Measurements from ENCODE around the gene B4GALT5.
"Not testable (repeated sequence)": the region's sequence is repeated elsewhere in the genome, so short reads cannot be mapped to it uniquely, and the experiment has no call there.

B4GALT5 gene

DNA sequence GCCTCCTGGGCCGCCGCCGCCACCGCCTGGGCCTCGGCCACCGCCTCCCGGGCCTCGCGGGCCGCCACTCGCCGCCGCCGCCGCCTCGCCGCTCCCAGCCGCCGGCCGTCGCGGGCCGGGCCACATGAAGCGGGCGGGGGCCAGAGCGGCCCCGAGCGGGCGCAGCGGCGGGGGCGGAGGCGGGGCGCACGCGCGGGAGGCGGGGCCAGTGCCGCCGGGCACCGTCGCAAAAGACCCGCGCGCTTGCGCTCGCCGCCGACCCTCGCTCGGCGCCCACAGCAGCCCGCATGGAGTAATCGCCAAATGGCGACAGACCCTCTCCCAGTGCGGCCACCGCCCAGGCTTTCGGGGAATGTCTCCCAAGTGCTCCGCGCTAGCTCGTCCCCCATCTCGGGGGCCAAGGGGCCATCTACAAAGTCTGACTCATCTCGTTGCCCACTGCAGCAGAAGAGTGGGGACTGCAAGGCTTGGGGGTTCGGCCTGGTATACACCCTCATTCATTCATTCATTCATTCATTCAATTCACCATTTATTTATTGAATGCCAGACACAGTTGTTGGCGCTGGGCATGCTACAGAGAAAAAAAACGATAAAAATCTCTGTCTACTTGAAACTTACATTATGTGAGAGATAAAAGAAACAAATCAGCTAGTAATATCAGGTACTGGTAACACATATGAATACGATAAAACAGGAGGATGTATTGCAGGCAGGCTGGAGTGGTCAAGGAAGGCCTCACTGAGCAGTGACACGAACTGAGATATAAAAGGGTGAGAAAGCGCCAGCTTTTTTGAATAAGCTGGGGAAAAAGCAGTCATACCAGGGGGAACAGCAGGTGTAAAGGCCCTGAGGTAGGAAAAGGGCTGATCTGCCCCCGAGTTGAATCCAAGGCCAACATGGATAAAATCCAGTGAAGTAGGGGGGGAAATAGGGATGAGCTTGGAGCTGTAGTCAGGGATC lies at the start of gene B4GALT5:
Gene B4GALT5 (minus strand): TSS at position 126 of the 960 bp plus-strand sequence. CDS start 188 bp downstream, outside the sequence.
- DNase-seq, result peak; percentile 81

GRCh38 chr20:49762940-49763766 lies 49.5 kb upstream of the B4GALT5 start:
- DNase-seq, result no peak

DNA sequence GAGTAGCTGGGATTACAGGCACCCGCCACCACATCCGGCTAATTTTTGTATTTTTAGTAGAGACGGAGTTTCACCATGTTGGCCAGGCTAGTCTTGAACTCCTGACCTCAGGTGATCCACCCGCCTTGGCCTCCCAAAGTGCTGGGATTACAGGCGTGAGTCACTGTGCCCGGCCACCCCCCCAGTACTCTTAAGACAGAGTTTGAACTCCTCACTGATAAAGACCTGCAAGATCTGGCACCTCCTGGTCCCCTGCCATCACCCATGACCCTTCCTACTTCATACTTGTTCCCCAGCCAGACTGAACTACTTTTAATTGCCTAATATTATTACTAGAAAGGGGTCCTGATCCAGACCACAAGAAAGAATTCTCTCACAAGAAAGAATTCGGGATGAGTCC lies 48.2 kb upstream of the B4GALT5 start:
- not testable (repeated sequence) for DNase-seq

GRCh38 chr20:49759266-49759950 lies 45.7 kb upstream of the B4GALT5 start:
- no peak for DNase-seq

DNA sequence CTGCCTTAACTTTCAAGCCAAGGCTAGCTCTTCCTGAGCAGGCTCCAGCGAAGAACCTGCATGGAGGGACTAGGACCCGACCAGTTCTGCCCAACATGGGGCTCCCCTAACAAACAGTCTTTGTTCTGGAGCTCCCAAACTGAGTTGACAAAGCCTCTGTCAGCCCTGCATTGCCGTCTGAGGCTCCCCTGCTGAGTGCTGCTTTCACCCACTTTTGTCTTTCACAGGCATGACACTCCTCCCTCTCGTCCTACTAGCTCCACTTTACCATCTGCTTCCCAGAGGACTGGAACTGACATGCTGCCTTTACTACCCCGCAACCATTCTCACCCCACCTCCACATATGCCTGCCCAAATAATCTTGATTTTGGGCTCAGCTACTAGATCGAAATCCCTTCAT lies 45.1 kb upstream of the B4GALT5 start:
- peak; percentile 28 for DNase-seq

GRCh38 chr20:49757597-49757996 lies 43.9 kb upstream of the B4GALT5 start:
- DNase-seq, result no peak

- no peak for DNase-seq
Measured at GRCh38 chr20:49756241-49756640, 42.6 kb upstream of the B4GALT5 start.

- DNase-seq, result no peak
Measured at GRCh38 chr20:49754596-49754995, 40.9 kb upstream of the B4GALT5 start.

- DNase-seq, result no peak
Measured at GRCh38 chr20:49753133-49753532, 39.5 kb upstream of the B4GALT5 start.

DNA sequence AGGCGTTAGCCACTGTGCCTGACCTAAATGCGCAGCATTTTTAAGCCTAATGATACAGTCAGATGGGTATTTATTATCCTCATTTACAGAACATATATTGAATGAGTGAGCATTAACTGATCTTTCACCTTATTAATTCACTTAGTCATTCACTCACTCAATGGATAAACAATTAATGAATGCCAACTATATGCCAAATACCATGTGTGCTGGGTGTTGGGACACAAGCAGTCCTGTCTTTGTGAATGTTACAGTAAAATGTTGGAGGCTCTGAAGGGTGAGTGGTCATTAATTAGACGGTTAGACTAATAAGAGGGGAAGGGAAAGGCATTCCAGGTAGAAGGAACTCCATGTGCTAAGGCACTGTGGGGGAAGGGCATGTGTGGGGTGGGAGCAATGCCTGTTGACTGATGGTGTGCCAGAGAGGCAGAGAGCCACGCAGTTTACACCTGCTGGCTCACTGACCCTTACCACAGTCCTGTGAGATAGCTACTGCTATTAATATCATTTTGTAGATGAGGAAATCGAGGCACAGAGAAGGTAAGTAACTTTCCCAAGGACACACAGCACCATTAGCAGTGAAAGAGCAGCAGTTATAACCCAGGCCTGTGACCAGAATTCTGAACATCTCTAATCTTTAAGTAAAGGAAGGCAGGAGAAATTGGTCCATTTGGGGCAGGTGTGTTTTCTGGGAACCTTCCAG lies 38.7 kb upstream of the B4GALT5 start:
- no peak for DNase-seq

DNA sequence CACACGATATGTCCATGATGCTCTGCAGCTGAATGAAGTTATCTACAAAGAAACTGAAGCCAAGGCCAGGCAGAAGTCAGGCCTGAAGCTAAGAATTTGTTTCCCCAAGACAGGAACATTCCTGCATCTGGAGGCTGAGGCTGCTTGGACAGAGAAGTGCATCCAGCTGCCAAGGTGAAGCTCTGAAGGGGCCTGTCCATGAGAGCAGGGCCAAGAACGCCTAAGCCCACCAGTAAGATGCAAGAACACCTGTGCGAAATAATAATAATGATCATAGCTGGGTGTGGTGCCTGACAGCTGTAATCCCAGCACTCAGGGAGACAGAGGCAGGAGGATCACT lies 37.7 kb upstream of the B4GALT5 start:
- no peak for DNase-seq

GRCh38 chr20:49750611-49751396 lies 37.1 kb upstream of the B4GALT5 start:
- DNase-seq, result no peak

DNA sequence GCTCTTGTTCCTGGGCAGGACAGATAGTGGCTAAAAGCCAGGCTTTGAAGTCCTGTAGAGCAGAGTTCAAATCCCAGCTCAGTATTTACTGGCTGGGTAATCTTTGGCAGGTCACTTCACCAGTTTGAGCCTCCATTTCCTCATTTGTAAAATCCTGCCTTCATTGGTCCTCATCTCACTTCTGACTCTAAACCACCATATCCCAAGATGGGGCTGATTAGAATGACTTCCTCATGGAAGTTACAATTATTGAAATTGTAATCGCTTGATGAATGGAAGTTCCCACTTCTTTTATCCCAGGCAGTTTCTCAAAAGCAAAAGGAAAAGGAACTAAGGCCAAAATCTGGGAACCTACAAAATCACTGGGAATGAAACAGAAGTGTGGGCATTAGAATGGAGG lies 35.9 kb upstream of the B4GALT5 start:
- DNase-seq, result no peak

DNA sequence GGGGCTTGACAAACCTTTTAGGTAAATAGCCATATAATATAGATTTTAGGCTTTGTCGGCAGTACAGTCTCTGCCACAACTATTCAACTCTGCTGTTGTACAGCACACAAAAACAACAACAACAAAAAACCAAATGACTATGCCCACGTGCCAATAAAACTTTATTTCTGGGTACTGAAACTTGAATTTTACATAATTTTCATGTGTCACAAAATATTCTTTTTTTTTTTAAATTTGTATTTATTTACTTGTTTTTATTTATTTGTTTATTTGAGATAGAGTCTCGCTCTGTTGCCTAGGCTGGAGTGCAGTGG lies 34.8 kb upstream of the B4GALT5 start:
- DNase-seq, result no peak

DNA sequence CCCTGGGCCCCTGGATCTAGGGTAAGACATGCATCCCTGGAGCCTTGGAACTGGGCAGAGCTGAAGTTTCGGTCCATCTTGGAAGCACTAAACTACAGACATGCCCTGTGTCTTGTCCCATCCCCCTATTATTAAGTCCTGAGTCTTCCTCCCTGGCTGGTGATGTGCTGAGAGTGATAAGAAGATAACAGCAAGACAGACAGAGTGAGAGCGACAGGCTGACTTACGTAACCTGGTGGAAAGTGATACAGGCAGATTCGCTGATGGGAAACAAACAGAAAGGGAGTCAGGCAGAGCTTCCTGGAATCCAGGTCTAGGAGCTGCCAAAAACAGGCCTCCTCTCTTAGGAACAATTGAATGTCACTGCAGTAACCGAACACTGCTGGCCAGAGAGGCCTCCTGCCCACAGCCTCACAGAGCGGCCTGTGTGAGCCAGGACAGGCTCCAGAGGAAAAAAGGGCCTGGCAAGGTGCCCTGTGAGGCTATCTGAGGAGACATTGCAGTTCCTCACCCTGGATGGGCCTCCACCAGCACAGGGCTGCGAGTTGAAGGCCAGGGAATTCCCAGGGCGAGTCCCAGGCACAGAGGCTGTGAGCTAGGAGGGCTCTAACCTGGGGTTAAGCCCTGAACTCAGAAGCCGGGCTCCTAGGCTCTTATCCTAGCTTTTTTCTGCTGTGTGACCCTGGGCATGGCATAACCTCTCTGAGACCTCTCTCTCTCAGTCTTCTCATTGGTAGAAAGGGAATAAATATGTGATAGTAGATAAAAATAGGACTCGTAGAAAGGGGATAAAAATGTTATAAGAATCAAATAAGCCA lies 34.2 kb upstream of the B4GALT5 start:
- DNase-seq, result no peak

DNA sequence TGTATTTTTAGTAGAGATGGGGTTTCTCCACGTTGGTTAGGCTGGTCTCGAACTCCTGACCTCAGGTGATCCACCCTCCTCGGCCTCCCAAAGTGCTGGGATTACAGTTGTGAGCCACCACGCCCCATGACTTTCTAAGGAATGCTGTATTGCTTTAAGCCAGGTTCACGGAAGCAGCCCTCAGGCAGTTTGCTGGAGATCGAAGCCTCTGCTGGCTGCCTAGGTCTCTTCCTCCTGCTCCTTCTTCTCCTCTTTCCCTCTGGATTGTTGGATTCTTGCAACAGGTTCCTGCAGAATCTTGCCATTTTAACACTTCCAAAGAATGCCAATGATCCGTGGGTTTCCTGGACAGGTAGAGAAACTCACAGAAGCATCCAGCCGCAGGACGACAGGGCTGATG lies 29.3 kb upstream of the B4GALT5 start:
- no peak for DNase-seq

- no peak for DNase-seq
Measured at GRCh38 chr20:49741977-49742376, 28.3 kb upstream of the B4GALT5 start.

GRCh38 chr20:49740807-49741206 lies 27.1 kb upstream of the B4GALT5 start:
- no peak for DNase-seq

GRCh38 chr20:49739042-49739441 lies 25.4 kb upstream of the B4GALT5 start:
- DNase-seq, result no peak

GRCh38 chr20:49737260-49737659 lies 23.6 kb upstream of the B4GALT5 start:
- no peak for DNase-seq

- no peak for DNase-seq
Measured at GRCh38 chr20:49729780-49730179, 16.1 kb upstream of the B4GALT5 start.
